ENCODE measurements around the gene MS4A15.

DNA sequence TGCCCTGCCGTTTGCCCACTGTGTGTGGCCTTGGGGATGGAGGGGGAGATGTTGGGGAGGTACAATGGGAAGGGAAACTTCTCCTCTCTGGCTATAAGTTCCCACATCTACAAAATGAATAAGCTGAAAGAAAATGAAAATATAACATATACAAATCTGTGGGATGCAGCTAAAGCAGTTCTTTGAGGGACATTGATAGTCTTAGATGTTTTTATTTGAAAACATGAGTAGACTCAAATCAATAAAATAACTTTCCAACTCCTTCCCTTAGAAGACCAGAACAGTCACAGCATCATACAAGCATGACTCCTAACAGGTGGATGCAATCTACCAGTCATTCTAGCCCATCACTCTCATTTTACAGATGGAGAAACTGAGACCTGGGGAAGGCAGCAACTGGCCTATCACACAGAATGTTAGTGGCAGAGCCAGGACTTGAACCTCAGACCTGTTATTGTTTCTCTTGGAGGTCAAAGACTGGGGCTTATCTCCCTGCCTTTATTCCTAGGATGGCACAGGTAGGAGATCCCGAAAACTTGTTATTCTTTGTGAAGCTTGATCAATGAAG, 60.0 kb downstream of the MS4A15 start:
- TF ChIP-seq CTCF (IDR thresholded peaks at IDR 0.05 in 8 of 11, conservative IDR thresholded peaks at IDR 0.05 in 3 of 11), result no peak
- TF ChIP-seq POLR2AphosphoS5 (IDR thresholded peaks at IDR 0.05), result no peak
- no peak for TF ChIP-seq POLR2A (IDR thresholded peaks at IDR 0.05)
